Panc1 (cell line): ENCODE measurements around the gene SPEM3. TPM values are rescaled to one million over a fixed set of nuclear protein-coding genes. Genes with fewer than 3 reads are reported as not detected.
"Not testable (repeated sequence)": the region's sequence is repeated elsewhere in the genome, so short reads cannot be mapped to it uniquely, and the experiment has no call there.

Source experiments
- ATAC-seq: fragments of 200-7000 bp; cut with Tn5 transposase; 2 replicates; pipeline ENCODE4 v1.9.1; 2020; ENCODE audit warnings: mild to moderate bottlenecking, moderate library complexity
- BruUV-seq: library from RNA; stranded (reverse); fragments of 400-500 nt; replicated peaks from 2 replicates; lab custom pipeline; 2021; lab: Mats Ljungman, UMichigan
- CTCF ChIA-PET: fragments of 300-600 bp; sonication (Branson Sonifier 250); formaldehyde crosslinking; loops from one replicate; lab custom pipeline; 2022; ENCODE audit warnings: antibody characterized with exemption; lab: Charles Lee
- POLR2A ChIA-PET: fragments of 300-600 bp; sonication (Branson Sonifier 250); formaldehyde crosslinking; loops from one replicate; lab custom pipeline; 2022; ENCODE audit warnings: antibody characterized with exemption; lab: Charles Lee
- DNase-seq: peaks from one replicate; pipeline ENCODE4 v3.0.0-alpha.2; 2010; ENCODE audit warnings: low read depth, low spot score
- H3K27ac ChIP-seq: 2 replicates; pipeline ENCODE4 v1.5.1; 2011; ENCODE audit warnings: mild to moderate bottlenecking, low read length, inconsistent platforms
- H3K27me3 ChIP-seq: fragments of 200-500 bp; sonication (Bioruptor generic); 2 replicates; pipeline ENCODE4 v1.6.0; 2014; ENCODE audit warnings: low read length, inconsistent platforms; ENCODE audit not compliant: control insufficient read depth, insufficient read depth
- H3K36me3 ChIP-seq: fragments of 200-500 bp; sonication (Bioruptor generic); 2 replicates; pipeline ENCODE4 v1.5.1; 2014; ENCODE audit warnings: inconsistent platforms, mild to moderate bottlenecking, low read length, moderate library complexity; ENCODE audit not compliant: control insufficient read depth, insufficient read depth
- H3K4me1 ChIP-seq: 2 replicates; pipeline ENCODE4 v1.5.1; 2011; ENCODE audit warnings: inconsistent platforms, mild to moderate bottlenecking, low read length, moderate library complexity; ENCODE audit not compliant: control insufficient read depth, insufficient read depth
- H3K4me3 ChIP-seq, 2 experiments: 2 replicates each; pipeline ENCODE4 v1.5.1; 2011 to 2012; ENCODE audit warnings: low read depth in 2 of 2, low read length in 2 of 2, mild to moderate bottlenecking in 2 of 2, inconsistent platforms in 1 of 2, moderate library complexity in 1 of 2
- H3K9me3 ChIP-seq: fragments of 200-500 bp; sonication (Bioruptor generic); 2 replicates; pipeline ENCODE4 v1.5.1; 2014; ENCODE audit warnings: low read depth, mild to moderate bottlenecking, inconsistent platforms, low read length, moderate library complexity; ENCODE audit not compliant: control insufficient read depth, insufficient read depth
- POLR2AphosphoS5 ChIP-seq: IDR thresholded peaks from 2 replicates; pipeline ENCODE4 v1.6.1; 2012; ENCODE audit warnings: mild to moderate bottlenecking, low read depth, low read length, moderate library complexity
- SIN3A ChIP-seq: IDR thresholded peaks from 2 replicates; pipeline ENCODE4 v1.6.1; 2012; ENCODE audit warnings: low read depth, mild to moderate bottlenecking, low read length, moderate library complexity, borderline replicate concordance; ENCODE audit not compliant: insufficient read depth
- TCF7L2 ChIP-seq: IDR thresholded peaks from 2 replicates; pipeline ENCODE4 v1.6.1; 2011; ENCODE audit warnings: mild to moderate bottlenecking, low read depth, low read length, inconsistent platforms
- in situ Hi-C: cut with HindIII; loops from 2 replicates; pipeline ENCODE4 v1.10.0; 2016; ENCODE audit warnings: low sequenced_read_pairs, low pct_unique_long_range_greater_than_20kb
- intact Hi-C: fragments of 100-400 bp; cut with micrococcal nuclease; formaldehyde crosslinking; loops from one replicate; pipeline ENCODE4 v1.10.0; 2022; ENCODE audit not compliant: unreplicated experiment
- total RNA-seq: library from RNA; stranded (reverse); gene quantifications from one replicate; pipeline ENCODE4 v1.2.1, GENCODE V29; 2021; ENCODE audit not compliant: unreplicated experiment
- TF ChIP-seq, protein P1 (sequence below): fragments of 450-650 bp; IDR thresholded peaks from 2 replicates; pipeline ENCODE4 v1.5.1; 2017; ENCODE audit warnings: mild to moderate bottlenecking
- TF ChIP-seq, protein P2 (sequence below), 2 experiments: IDR thresholded peaks; 2 replicates each; pipeline ENCODE4 v1.6.1; 2011 to 2012; ENCODE audit warnings: low read depth in 2 of 2, control low read depth in 1 of 2, low read length in 1 of 2, mild to moderate bottlenecking in 1 of 2, moderate library complexity in 1 of 2; ENCODE audit not compliant: insufficient read depth in 1 of 2

The SPEM3 gene
- total RNA-seq, 1 experiment from 2014 or later: not detected

DNA sequence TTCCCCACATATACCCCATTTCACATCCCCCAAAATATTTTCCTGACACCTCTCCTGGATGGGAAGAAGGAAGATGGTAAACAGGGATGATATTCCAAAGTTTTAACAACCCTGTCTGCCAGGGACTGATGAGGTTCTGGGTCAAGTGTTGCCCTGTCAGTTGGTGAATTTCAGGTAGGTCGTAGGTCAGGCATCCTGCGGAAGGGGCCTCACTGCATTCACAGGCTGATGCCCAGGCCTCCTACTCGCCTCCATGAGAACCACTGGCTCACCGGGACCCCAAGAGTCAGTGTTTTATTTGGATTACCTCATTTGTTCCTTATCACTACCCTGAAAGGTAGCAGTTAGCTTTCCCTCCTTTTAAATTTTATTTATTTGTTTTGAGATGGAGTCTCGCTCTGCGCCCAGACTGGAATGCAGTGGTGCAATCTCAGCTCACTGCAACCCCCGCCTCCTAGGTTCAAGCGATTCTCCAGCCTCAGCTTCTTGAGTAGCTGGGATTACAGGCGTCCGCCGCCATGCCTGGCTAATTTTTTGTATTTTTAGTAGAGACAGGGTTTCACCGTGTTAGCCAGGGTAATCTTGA lies 40.2 kb downstream of the SPEM3 start:
- no TSS peak for BruUV-seq
- TF ChIP-seq, protein P1, sequence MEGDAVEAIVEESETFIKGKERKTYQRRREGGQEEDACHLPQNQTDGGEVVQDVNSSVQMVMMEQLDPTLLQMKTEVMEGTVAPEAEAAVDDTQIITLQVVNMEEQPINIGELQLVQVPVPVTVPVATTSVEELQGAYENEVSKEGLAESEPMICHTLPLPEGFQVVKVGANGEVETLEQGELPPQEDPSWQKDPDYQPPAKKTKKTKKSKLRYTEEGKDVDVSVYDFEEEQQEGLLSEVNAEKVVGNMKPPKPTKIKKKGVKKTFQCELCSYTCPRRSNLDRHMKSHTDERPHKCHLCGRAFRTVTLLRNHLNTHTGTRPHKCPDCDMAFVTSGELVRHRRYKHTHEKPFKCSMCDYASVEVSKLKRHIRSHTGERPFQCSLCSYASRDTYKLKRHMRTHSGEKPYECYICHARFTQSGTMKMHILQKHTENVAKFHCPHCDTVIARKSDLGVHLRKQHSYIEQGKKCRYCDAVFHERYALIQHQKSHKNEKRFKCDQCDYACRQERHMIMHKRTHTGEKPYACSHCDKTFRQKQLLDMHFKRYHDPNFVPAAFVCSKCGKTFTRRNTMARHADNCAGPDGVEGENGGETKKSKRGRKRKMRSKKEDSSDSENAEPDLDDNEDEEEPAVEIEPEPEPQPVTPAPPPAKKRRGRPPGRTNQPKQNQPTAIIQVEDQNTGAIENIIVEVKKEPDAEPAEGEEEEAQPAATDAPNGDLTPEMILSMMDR: no peak
- TF ChIP-seq, protein P2, sequence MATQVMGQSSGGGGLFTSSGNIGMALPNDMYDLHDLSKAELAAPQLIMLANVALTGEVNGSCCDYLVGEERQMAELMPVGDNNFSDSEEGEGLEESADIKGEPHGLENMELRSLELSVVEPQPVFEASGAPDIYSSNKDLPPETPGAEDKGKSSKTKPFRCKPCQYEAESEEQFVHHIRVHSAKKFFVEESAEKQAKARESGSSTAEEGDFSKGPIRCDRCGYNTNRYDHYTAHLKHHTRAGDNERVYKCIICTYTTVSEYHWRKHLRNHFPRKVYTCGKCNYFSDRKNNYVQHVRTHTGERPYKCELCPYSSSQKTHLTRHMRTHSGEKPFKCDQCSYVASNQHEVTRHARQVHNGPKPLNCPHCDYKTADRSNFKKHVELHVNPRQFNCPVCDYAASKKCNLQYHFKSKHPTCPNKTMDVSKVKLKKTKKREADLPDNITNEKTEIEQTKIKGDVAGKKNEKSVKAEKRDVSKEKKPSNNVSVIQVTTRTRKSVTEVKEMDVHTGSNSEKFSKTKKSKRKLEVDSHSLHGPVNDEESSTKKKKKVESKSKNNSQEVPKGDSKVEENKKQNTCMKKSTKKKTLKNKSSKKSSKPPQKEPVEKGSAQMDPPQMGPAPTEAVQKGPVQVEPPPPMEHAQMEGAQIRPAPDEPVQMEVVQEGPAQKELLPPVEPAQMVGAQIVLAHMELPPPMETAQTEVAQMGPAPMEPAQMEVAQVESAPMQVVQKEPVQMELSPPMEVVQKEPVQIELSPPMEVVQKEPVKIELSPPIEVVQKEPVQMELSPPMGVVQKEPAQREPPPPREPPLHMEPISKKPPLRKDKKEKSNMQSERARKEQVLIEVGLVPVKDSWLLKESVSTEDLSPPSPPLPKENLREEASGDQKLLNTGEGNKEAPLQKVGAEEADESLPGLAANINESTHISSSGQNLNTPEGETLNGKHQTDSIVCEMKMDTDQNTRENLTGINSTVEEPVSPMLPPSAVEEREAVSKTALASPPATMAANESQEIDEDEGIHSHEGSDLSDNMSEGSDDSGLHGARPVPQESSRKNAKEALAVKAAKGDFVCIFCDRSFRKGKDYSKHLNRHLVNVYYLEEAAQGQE (IDR thresholded peaks at IDR 0.05; ENCODE audit: insufficient read depth in 1 of 2, low read depth in 2 of 2, low read length in 1 of 2): no peak
- TF ChIP-seq POLR2AphosphoS5 (no peak), TCF7L2 (no peak), SIN3A (no peak)
- CTCF ChIA-PET: no interaction called here
- no peaks in the 10 kb centered on the region for H3K9me3 ChIP-seq
- in situ Hi-C loops: no loop called here
- POLR2A ChIA-PET: no interaction called here
- H3K36me3 ChIP-seq: no peaks in the 10 kb centered on the region
- ATAC-seq (no peak), DNase-seq (no peak)
- intact Hi-C loops: no loop called here
- no peak overlapping the region for H3K4me3 ChIP-seq
- no peaks in the 10 kb centered on the region for H3K27me3 ChIP-seq
- peaks cover 24% of the 10 kb centered on the region for H3K4me1 ChIP-seq
- H3K27ac ChIP-seq: peak overlapping the region; percentile 65

DNA sequence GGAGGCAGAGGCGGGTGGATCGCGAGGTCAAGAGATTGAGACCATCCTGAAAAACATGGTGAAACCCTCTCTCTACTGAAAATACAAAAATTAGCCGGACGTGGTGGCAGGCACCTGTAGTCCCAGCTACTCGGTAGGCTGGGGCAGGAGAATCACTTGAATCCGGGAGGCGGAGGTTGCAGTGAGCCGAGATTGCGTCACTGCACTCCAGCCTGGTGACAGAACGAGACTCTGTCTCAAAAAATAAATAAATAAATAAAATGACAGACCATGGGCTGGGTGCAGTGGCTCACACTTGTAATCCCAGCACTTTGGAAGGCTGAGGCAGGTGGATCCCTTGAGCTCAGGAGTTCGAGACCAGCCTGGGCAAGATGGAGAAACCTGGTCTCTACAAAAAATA lies 41.2 kb downstream of the SPEM3 start:
- H3K9me3 ChIP-seq, intact Hi-C loops, in situ Hi-C loops, BruUV-seq, H3K27me3 ChIP-seq, DNase-seq, CTCF ChIA-PET, H3K4me3 ChIP-seq, H3K27ac ChIP-seq, POLR2A ChIA-PET, ATAC-seq, H3K36me3 ChIP-seq: not testable (repeated sequence)
- H3K4me1 ChIP-seq: peaks cover 24% of the 10 kb centered on the region

DNA sequence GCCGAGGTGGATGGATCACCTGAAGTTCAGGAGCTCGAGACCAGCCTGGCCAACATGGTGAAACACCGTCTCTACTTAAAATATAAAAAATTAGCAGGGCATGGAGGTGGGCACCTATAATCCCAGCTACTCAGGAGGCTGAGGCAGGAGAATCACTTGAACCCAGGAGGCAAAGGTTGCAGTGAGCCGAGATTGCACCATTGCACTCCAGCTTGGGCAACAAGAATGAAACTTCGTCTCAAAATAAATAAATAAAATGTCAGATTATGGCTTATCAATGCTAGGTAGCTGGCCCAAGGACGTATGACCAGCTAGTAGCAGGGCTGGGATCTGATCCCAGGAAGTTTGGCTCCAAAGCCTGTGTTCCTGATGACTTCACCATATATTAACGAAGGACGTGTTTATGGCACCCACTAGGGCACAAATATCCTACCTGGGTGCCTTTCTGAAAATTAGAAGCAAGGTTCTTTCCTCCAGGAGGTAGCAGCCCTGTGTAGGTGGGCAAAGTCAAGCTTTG lies 41.9 kb downstream of the SPEM3 start:
- intact Hi-C loops, POLR2A ChIA-PET, H3K27ac ChIP-seq, H3K4me3 ChIP-seq, BruUV-seq, DNase-seq, H3K27me3 ChIP-seq, in situ Hi-C loops, H3K9me3 ChIP-seq, H3K36me3 ChIP-seq, CTCF ChIA-PET, ATAC-seq: not testable (repeated sequence)
- H3K4me1 ChIP-seq: peaks cover 24% of the 10 kb centered on the region
